ENCODE results near the gene WDR70. TPM values are rescaled to one million over a fixed set of nuclear protein-coding genes. Genes with fewer than 3 reads are reported as not detected.

WDR70 gene
- total and polyA plus RNA-seq, 2 donors (not counting 1 experiment from before 2014, with no cell fraction given), result 31.4 to 34.0 TPM

DNA sequence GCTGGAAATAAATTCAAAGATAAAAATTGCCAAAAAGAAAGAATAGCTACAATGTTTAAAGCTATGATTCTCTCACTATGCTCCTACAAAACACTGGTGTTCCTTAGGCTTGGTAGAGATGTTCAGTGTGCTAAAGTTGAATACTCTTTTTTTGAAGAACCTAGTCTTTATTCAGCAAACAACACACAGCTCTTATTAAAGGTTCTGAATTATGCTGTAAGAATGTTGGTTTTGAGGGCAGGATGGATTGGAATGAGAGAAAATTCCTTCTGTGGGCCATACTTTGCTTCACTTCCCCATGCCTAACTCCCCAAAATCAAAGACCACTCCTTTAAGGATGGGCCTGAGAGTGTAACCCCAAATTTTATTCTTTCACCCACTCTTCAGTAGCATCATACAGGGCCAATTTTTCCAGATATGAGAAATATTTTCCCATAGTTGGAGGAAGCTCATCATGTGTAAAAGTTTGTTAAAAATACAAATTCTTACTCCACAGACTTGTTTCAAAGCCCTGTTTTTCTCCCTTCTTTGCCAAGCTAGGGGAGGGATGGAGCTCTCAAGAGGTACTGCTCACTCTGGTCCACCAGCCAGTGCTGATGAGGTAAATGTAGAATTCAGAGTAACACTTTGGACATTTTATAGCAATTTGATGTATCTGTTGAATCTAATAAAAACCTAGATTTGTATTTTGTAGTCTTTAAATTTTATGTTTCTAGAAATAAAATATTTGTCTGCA, 361.4 kb downstream of the WDR70 start:
- H3K27me3 ChIP-seq (ENCODE audit: control insufficient read depth, insufficient read depth, low read length), result no peaks in the 10 kb centered on the region
- no peak overlapping the region for H3K9ac ChIP-seq (ENCODE audit: insufficient read depth, low read length)
- H3K4me2 ChIP-seq (ENCODE audit: extremely low read depth, insufficient read depth, low read length), result peak overlapping the region; percentile 78
- peaks cover 20% of the 10 kb centered on the region for H3K4me1 ChIP-seq (ENCODE audit: control insufficient read depth, extremely low read depth, insufficient read depth, low read length)
- H3K9me3 ChIP-seq (ENCODE audit: control insufficient read depth, insufficient read depth, low read depth, low read length), result no peaks in the 10 kb centered on the region
- H3K27ac ChIP-seq (ENCODE audit: insufficient read depth, low read length), result peak overlapping the region; percentile 52
- no peaks in the 10 kb centered on the region for H3K36me3 ChIP-seq (ENCODE audit: control insufficient read depth, insufficient read depth, low read length)
- no peak overlapping the region for H2AFZ ChIP-seq (ENCODE audit: low read length)
- H3K79me2 ChIP-seq (ENCODE audit: control insufficient read depth, insufficient read depth, low read length), result no peaks in the 10 kb centered on the region
- no peak for TF ChIP-seq EZH2 (IDR thresholded peaks at IDR 0.05; ENCODE audit: low read length, missing control alignments)
- TF ChIP-seq, protein P1, sequence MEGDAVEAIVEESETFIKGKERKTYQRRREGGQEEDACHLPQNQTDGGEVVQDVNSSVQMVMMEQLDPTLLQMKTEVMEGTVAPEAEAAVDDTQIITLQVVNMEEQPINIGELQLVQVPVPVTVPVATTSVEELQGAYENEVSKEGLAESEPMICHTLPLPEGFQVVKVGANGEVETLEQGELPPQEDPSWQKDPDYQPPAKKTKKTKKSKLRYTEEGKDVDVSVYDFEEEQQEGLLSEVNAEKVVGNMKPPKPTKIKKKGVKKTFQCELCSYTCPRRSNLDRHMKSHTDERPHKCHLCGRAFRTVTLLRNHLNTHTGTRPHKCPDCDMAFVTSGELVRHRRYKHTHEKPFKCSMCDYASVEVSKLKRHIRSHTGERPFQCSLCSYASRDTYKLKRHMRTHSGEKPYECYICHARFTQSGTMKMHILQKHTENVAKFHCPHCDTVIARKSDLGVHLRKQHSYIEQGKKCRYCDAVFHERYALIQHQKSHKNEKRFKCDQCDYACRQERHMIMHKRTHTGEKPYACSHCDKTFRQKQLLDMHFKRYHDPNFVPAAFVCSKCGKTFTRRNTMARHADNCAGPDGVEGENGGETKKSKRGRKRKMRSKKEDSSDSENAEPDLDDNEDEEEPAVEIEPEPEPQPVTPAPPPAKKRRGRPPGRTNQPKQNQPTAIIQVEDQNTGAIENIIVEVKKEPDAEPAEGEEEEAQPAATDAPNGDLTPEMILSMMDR (conservative IDR thresholded peaks at IDR 0.05 in 1 of 2, IDR thresholded peaks at IDR 0.05 in 1 of 2; ENCODE audit: low read depth in 1 of 2, low read length in 2 of 2), result no peak
- H3K4me3 ChIP-seq (replicated peaks in 1 of 4; ENCODE audit: control extremely low read depth in 1 of 4, insufficient read depth in 1 of 4, low read depth in 3 of 4, low read length in 4 of 4), result no peak overlapping the region
- peak in 1 of 2 donors; percentile 83 for DNase-seq (ENCODE audit: low read depth in 2 of 2)
- no peaks in the 10 kb centered on the region for H4K20me1 ChIP-seq (ENCODE audit: control insufficient read depth, extremely low read depth, insufficient read depth, low read length)

DNA sequence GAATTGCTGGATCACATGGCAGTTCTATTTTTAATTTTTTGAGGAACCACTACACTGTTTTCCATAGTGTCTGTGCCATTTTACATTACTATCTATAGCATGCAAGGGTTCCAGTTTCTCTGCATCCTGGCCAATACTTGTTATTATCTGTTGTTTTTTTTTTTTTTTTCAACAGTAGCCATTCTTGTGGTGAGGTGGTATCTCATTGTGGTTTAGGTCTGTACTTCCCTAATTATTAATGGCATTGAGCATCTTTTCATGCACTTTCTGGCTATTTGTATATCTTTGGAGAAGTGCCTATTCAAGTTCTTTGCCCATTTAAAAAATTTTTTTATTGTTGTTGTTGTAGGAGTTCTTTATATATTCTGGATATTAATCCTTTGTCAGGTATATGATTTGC, 363.0 kb downstream of the WDR70 start:
- no peaks in the 10 kb centered on the region for H3K9me3 ChIP-seq (ENCODE audit: control insufficient read depth, insufficient read depth, low read depth, low read length)
- no peak for TF ChIP-seq EZH2 (IDR thresholded peaks at IDR 0.05; ENCODE audit: low read length, missing control alignments)
- TF ChIP-seq, protein P1 (conservative IDR thresholded peaks at IDR 0.05 in 1 of 2, IDR thresholded peaks at IDR 0.05 in 1 of 2; ENCODE audit: low read depth in 1 of 2, low read length in 2 of 2), result no peak
- H3K27me3 ChIP-seq (ENCODE audit: control insufficient read depth, insufficient read depth, low read length), result no peaks in the 10 kb centered on the region
- no peak overlapping the region for H3K4me2 ChIP-seq (ENCODE audit: extremely low read depth, insufficient read depth, low read length)
- DNase-seq (ENCODE audit: low read depth in 2 of 2), result no peak
- no peak overlapping the region for H3K27ac ChIP-seq (ENCODE audit: insufficient read depth, low read length)
- no peak overlapping the region for H3K9ac ChIP-seq (ENCODE audit: insufficient read depth, low read length)
- H3K4me3 ChIP-seq (replicated peaks in 1 of 4; ENCODE audit: control extremely low read depth in 1 of 4, insufficient read depth in 1 of 4, low read depth in 3 of 4, low read length in 4 of 4), result no peak overlapping the region
- H3K4me1 ChIP-seq (ENCODE audit: control insufficient read depth, extremely low read depth, insufficient read depth, low read length), result peaks cover 20% of the 10 kb centered on the region
- H3K36me3 ChIP-seq (ENCODE audit: control insufficient read depth, insufficient read depth, low read length), result no peaks in the 10 kb centered on the region
- no peak overlapping the region for H2AFZ ChIP-seq (ENCODE audit: low read length)
- H4K20me1 ChIP-seq (ENCODE audit: control insufficient read depth, extremely low read depth, insufficient read depth, low read length), result no peaks in the 10 kb centered on the region
- no peaks in the 10 kb centered on the region for H3K79me2 ChIP-seq (ENCODE audit: control insufficient read depth, insufficient read depth, low read length)

DNA sequence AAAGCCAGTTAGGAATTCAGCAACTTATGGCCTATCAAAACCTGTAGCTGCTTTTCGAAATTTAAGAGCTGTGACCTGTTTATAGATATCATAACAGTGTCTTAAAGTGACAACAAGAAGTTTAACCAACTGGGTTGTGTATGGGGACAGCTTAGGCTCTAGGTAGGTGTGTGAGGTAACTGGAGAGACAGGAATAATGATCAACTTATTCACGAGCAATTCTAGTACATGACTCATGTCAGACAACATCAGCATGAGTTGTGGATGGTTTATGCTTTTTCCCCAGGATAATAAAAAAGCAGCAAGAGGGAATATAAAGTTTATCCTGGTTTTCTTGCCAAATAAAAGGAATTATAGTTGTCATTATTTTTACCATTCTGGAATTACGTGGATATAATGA, 372.1 kb downstream of the WDR70 start:
- no peaks in the 10 kb centered on the region for H4K20me1 ChIP-seq (ENCODE audit: control insufficient read depth, extremely low read depth, insufficient read depth, low read length)
- H3K27me3 ChIP-seq (ENCODE audit: control insufficient read depth, insufficient read depth, low read length), result no peaks in the 10 kb centered on the region
- H3K4me2 ChIP-seq (ENCODE audit: extremely low read depth, insufficient read depth, low read length), result no peak overlapping the region
- no peaks in the 10 kb centered on the region for H3K4me1 ChIP-seq (ENCODE audit: control insufficient read depth, extremely low read depth, insufficient read depth, low read length)
- DNase-seq (ENCODE audit: low read depth in 2 of 2), result peak in 1 of 2 donors; percentile 51
- no peak overlapping the region for H3K4me3 ChIP-seq (replicated peaks in 1 of 4; ENCODE audit: control extremely low read depth in 1 of 4, insufficient read depth in 1 of 4, low read depth in 3 of 4, low read length in 4 of 4)
- TF ChIP-seq EZH2 (IDR thresholded peaks at IDR 0.05; ENCODE audit: low read length, missing control alignments), result no peak
- TF ChIP-seq, protein P1 (conservative IDR thresholded peaks at IDR 0.05 in 1 of 2, IDR thresholded peaks at IDR 0.05 in 1 of 2; ENCODE audit: low read depth in 1 of 2, low read length in 2 of 2), result no peak
- no peaks in the 10 kb centered on the region for H3K9me3 ChIP-seq (ENCODE audit: control insufficient read depth, insufficient read depth, low read depth, low read length)
- no peaks in the 10 kb centered on the region for H3K79me2 ChIP-seq (ENCODE audit: control insufficient read depth, insufficient read depth, low read length)
- H3K27ac ChIP-seq (ENCODE audit: insufficient read depth, low read length), result no peak overlapping the region
- H3K9ac ChIP-seq (ENCODE audit: insufficient read depth, low read length), result no peak overlapping the region
- no peak overlapping the region for H2AFZ ChIP-seq (ENCODE audit: low read length)
- H3K36me3 ChIP-seq (ENCODE audit: control insufficient read depth, insufficient read depth, low read length), result no peaks in the 10 kb centered on the region

Data from fibroblast of lung (primary cell).